Coronary artery (tissue), 2 donors: ENCODE measurements around the gene RCSD1.

Experiments used
- DNase-seq: peaks from one replicate; pipeline ENCODE4 v3.0.0-alpha.2; 2017; ENCODE audit warnings: low spot score
- H3K27ac ChIP-seq, 2 donors: fragments of 200-600 bp; sonication (generic); one replicate each; pipeline ENCODE4 v1.5.1; 2016 to 2019
- H3K4me3 ChIP-seq: fragments of 200-600 bp; sonication (generic); 2 replicates; pipeline ENCODE4 v1.5.1; 2016; ENCODE audit warnings: mild to moderate bottlenecking, moderate library complexity
- TF ChIP-seq, protein P1 (sequence below): fragments of 200-600 bp; sonication (generic); IDR thresholded peaks from one replicate; pipeline ENCODE4 v1.5.1; 2019; ENCODE audit warnings: antibody characterized with exemption

RCSD1 gene

DNA sequence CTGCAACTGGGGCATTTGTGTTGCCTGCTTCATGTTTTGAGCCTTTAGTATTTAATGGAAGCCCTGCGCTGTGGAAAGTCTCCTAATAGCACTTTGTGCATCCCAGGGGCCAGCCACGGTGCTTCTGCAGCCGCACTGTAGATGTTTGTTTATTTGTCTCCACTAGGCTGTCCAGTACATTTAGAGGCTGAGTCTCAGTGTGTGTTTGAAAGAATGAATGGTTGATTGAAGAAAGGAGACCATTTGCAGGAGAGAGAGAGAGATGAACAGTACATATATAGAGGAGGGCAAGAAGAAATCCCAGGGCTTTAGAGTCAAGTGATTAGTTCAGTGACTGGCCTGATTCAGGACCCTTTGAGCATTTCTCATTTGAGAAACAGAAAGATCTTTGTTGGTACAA is 125.6 kb downstream of the RCSD1 start:
- Histone ChIP-seq H3K4me3 (no peak overlapping the region), H3K27ac (no peak overlapping the region)
- DNase-seq = no peak
- TF ChIP-seq, protein P1, sequence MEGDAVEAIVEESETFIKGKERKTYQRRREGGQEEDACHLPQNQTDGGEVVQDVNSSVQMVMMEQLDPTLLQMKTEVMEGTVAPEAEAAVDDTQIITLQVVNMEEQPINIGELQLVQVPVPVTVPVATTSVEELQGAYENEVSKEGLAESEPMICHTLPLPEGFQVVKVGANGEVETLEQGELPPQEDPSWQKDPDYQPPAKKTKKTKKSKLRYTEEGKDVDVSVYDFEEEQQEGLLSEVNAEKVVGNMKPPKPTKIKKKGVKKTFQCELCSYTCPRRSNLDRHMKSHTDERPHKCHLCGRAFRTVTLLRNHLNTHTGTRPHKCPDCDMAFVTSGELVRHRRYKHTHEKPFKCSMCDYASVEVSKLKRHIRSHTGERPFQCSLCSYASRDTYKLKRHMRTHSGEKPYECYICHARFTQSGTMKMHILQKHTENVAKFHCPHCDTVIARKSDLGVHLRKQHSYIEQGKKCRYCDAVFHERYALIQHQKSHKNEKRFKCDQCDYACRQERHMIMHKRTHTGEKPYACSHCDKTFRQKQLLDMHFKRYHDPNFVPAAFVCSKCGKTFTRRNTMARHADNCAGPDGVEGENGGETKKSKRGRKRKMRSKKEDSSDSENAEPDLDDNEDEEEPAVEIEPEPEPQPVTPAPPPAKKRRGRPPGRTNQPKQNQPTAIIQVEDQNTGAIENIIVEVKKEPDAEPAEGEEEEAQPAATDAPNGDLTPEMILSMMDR = no peak
